Neural cell (in vitro differentiated cells): ENCODE results near the gene MGA. TPM values are rescaled to one million over a fixed set of nuclear protein-coding genes. Genes with fewer than 3 reads are reported as not detected.

Experiments
- H2AFZ ChIP-seq: fragments of 200-600, 300-800 bp; sonication (generic), shearing (Covaris generic); 2 replicates; pipeline ENCODE4 v1.6.0; 2014; ENCODE audit warnings: low read depth, mild to moderate bottlenecking, antibody characterized with exemption, low read length, moderate library complexity
- H3F3A ChIP-seq: fragments of 200-600 bp; shearing (Covaris generic); 2 replicates; pipeline ENCODE4 v1.6.1; 2016; ENCODE audit warnings: mild to moderate bottlenecking, moderate library complexity, mixed read lengths, antibody characterized with exemption, low read length; ENCODE audit not compliant: insufficient read depth, poor library complexity, severe bottlenecking
- H3K27ac ChIP-seq: fragments of 200-600, 300-800 bp; sonication (generic), shearing (Covaris generic); 2 replicates; pipeline ENCODE4 v1.5.1; 2014; ENCODE audit warnings: mild to moderate bottlenecking, low read length, moderate library complexity
- H3K27me3 ChIP-seq: fragments of 300-800, 200-600 bp; sonication (generic), shearing (Covaris generic); 2 replicates; pipeline ENCODE4 v1.6.0; 2014; ENCODE audit warnings: mild to moderate bottlenecking, low read depth, low read length, moderate library complexity; ENCODE audit not compliant: insufficient read depth
- H3K36me3 ChIP-seq: fragments of 300-800, 200-600 bp; sonication (generic), shearing (Covaris generic); 2 replicates; pipeline ENCODE4 v1.5.1; 2014; ENCODE audit warnings: mild to moderate bottlenecking, antibody characterized with exemption, low read length, moderate library complexity; ENCODE audit not compliant: insufficient read depth
- H3K4me2 ChIP-seq: fragments of 300-800, 200-600 bp; sonication (generic), shearing (Covaris generic); 2 replicates; pipeline ENCODE4 v1.6.0; 2014; ENCODE audit warnings: mild to moderate bottlenecking, low read length
- H3K4me3 ChIP-seq: fragments of 300-800, 200-600 bp; sonication (generic), shearing (Covaris generic); 2 replicates; pipeline ENCODE4 v1.5.1; 2014; ENCODE audit warnings: mild to moderate bottlenecking, low read length, moderate library complexity
- H3K79me2 ChIP-seq: fragments of 200-600 bp; shearing (Covaris generic); replicated peaks from 2 replicates; pipeline ENCODE4 v1.6.0; 2014; ENCODE audit warnings: mild to moderate bottlenecking, low read length, moderate library complexity; ENCODE audit not compliant: insufficient read depth
- H3K9ac ChIP-seq: fragments of 300-800, 200-600 bp; sonication (generic), shearing (Covaris generic); 2 replicates; pipeline ENCODE4 v1.6.1; 2016; ENCODE audit warnings: mild to moderate bottlenecking, low read length, mixed read lengths
- H3K9me2 ChIP-seq: fragments of 200-600 bp; shearing (Covaris generic); 2 replicates; pipeline ENCODE4 v1.6.1; 2016; ENCODE audit warnings: mild to moderate bottlenecking, low read length, mixed read lengths; ENCODE audit not compliant: insufficient read depth
- H3K9me3 ChIP-seq: fragments of 200-600, 300-800 bp; sonication (generic), shearing (Covaris generic); 2 replicates; pipeline ENCODE4 v1.6.1; 2016; ENCODE audit warnings: mild to moderate bottlenecking, mixed run types, low read length, moderate library complexity, mixed read lengths
- H4K20me1 ChIP-seq: fragments of 200-600 bp; shearing (Covaris generic); 2 replicates; pipeline ENCODE4 v1.6.1; 2016; ENCODE audit warnings: mild to moderate bottlenecking, mixed run types; ENCODE audit not compliant: insufficient read depth
- CTCF ChIP-seq: fragments of 450-650 bp; IDR thresholded peaks from 2 replicates; pipeline ENCODE4 v1.5.1; 2014; ENCODE audit warnings: antibody characterized with exemption, mild to moderate bottlenecking, moderate library complexity; ENCODE audit not compliant: poor library complexity, severe bottlenecking
- EP300 ChIP-seq: fragments of 450-650 bp; conservative IDR thresholded peaks from 2 replicates; pipeline ENCODE4 v1.6.1; 2014; ENCODE audit warnings: antibody characterized with exemption, mild to moderate bottlenecking, moderate library complexity; ENCODE audit not compliant: poor library complexity, severe bottlenecking
- EZH2 ChIP-seq: fragments of 200-600, 300-800 bp; shearing (Covaris generic), sonication (generic); IDR thresholded peaks from 2 replicates; pipeline ENCODE4 v1.6.1; 2014; ENCODE audit warnings: antibody characterized with exemption, low read length, borderline replicate concordance, mild to moderate bottlenecking; ENCODE audit not compliant: insufficient read depth, poor library complexity, severe bottlenecking
- MXI1 ChIP-seq: fragments of 450-650 bp; conservative IDR thresholded peaks from 2 replicates; pipeline ENCODE4 v1.6.1; 2014; ENCODE audit warnings: antibody characterized with exemption, mild to moderate bottlenecking; ENCODE audit not compliant: poor library complexity, severe bottlenecking
- POLR2AphosphoS5 ChIP-seq: IDR thresholded peaks from 2 replicates; pipeline ENCODE4 v1.6.1; 2012
- RAD21 ChIP-seq: fragments of 450-650 bp; conservative IDR thresholded peaks from 2 replicates; pipeline ENCODE4 v1.6.1; 2014; ENCODE audit warnings: antibody characterized with exemption, mild to moderate bottlenecking, moderate library complexity
- REST ChIP-seq: IDR thresholded peaks from 2 replicates; pipeline ENCODE4 v1.6.1; 2012; ENCODE audit warnings: borderline replicate concordance
- SMC3 ChIP-seq: fragments of 450-650 bp; conservative IDR thresholded peaks from 2 replicates; pipeline ENCODE4 v1.6.1; 2014; ENCODE audit warnings: antibody characterized with exemption, mild to moderate bottlenecking, moderate library complexity; ENCODE audit not compliant: poor library complexity
- TAF1 ChIP-seq: IDR thresholded peaks from 2 replicates; pipeline ENCODE4 v1.6.1; 2012; ENCODE audit warnings: low read depth
- polyA plus RNA-seq: library from polyadenylated mRNA; depleted of rRNA; stranded (reverse); fragments of >200 nt; gene quantifications from 2 replicates; pipeline ENCODE4 v1.2.3, GENCODE V29; 2014

Gene MGA
- polyA plus RNA-seq, 1 donor from 2014 or later, result 13.2 TPM

- Histone ChIP-seq H3K27ac (no peak overlapping the region), H3K4me3 (no peak overlapping the region), H3K27me3 (no peaks in the 10 kb centered on the region), H3K36me3 (no peaks in the 10 kb centered on the region), H3K9me3 (no peaks in the 10 kb centered on the region), H4K20me1 (no peaks in the 10 kb centered on the region), H3F3A (no peaks in the 10 kb centered on the region), H2AFZ (no peak overlapping the region), H3K79me2 (peaks cover 38% of the 10 kb centered on the region), H3K4me2 (no peak overlapping the region), H3K9ac (no peak overlapping the region), H3K9me2 (no peaks in the 10 kb centered on the region)
- TF ChIP-seq SMC3, result no peak
- TF ChIP-seq RAD21, result no peak
- no peak for TF ChIP-seq EZH2
- TF ChIP-seq TAF1, result no peak
- no peak for TF ChIP-seq REST
- TF ChIP-seq MXI1, result no peak
- no peak for TF ChIP-seq CTCF
- TF ChIP-seq EP300, result no peak
- no peak for TF ChIP-seq POLR2AphosphoS5
Measured at GRCh38 chr15:41780727-41781126, 120.5 kb downstream of the MGA start.

GRCh38 chr15:41782371-41783282 lies 122.4 kb downstream of the MGA start:
- no peak overlapping the region for H3K4me2 ChIP-seq
- TF ChIP-seq EZH2 (no peak), RAD21 (no peak), SMC3 (no peak), REST (no peak), TAF1 (no peak), MXI1 (no peak), EP300 (no peak), CTCF (no peak), POLR2AphosphoS5 (no peak)
- no peaks in the 10 kb centered on the region for H3F3A ChIP-seq
- no peak overlapping the region for H3K4me3 ChIP-seq
- no peaks in the 10 kb centered on the region for H3K9me2 ChIP-seq
- H3K9me3 ChIP-seq, result no peaks in the 10 kb centered on the region
- no peak overlapping the region for H2AFZ ChIP-seq
- H3K27ac ChIP-seq, result no peak overlapping the region
- H3K27me3 ChIP-seq, result no peaks in the 10 kb centered on the region
- H3K79me2 ChIP-seq, result peaks cover 21% of the 10 kb centered on the region
- H3K36me3 ChIP-seq, result no peaks in the 10 kb centered on the region
- no peak overlapping the region for H3K9ac ChIP-seq
- no peaks in the 10 kb centered on the region for H4K20me1 ChIP-seq
